Measurements from ENCODE around the gene PPP1CB.
A peak's percentile ranks its signal among the peaks of the same experiment; 100 is the strongest.

Gene PPP1CB

DNA sequence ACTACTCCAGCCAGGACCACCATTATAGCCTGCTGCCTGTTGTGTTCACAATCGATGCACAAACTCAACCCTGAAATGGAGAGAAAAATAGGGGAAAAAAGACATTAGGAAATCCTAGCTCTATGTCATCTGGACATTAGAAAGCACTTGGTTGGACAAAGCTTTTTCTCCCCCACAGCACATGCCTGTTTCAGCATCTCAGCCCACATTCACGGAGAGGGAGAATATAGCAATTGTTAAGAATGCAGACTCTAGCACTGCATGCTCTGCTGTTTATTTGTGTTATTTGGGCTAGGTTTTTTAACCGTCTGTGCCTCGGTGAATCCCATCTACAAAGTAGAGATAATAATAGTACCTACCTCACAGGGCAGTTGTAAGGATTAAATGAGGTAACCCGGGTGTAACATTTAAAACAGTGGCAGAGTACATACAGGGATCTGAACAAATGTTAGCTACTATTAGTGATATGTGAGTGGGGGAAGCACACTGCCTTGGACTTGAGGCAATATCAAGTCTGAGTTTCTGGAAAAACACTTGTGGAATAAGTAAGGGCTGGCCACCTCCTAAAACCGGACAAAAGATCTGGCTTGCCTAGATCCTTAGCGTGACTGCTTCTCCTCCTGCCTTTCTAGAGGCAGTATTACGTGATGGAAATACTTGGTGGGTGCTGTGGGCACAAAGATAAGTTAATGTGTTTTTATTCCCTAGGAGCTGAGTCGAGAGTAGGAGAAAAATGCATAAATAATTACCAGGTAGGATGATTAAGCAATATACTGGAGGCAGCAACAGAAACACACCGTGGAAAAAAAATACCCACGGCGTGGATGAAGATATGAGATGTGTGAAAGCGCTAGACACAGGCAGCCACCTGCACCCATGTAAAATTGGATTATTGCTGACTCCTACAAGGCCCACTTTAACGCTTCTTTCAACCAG lies 1.0 kb upstream of the PPP1CB start:
- TF ChIP-seq, protein P1, sequence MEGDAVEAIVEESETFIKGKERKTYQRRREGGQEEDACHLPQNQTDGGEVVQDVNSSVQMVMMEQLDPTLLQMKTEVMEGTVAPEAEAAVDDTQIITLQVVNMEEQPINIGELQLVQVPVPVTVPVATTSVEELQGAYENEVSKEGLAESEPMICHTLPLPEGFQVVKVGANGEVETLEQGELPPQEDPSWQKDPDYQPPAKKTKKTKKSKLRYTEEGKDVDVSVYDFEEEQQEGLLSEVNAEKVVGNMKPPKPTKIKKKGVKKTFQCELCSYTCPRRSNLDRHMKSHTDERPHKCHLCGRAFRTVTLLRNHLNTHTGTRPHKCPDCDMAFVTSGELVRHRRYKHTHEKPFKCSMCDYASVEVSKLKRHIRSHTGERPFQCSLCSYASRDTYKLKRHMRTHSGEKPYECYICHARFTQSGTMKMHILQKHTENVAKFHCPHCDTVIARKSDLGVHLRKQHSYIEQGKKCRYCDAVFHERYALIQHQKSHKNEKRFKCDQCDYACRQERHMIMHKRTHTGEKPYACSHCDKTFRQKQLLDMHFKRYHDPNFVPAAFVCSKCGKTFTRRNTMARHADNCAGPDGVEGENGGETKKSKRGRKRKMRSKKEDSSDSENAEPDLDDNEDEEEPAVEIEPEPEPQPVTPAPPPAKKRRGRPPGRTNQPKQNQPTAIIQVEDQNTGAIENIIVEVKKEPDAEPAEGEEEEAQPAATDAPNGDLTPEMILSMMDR (IDR thresholded peaks at IDR 0.05; ENCODE audit: borderline replicate concordance, insufficient read depth, low read depth, low read length): no peak
- peak overlapping the region; percentile 92 for H3K4me3 ChIP-seq (ENCODE audit: low read depth, low read length)

DNA sequence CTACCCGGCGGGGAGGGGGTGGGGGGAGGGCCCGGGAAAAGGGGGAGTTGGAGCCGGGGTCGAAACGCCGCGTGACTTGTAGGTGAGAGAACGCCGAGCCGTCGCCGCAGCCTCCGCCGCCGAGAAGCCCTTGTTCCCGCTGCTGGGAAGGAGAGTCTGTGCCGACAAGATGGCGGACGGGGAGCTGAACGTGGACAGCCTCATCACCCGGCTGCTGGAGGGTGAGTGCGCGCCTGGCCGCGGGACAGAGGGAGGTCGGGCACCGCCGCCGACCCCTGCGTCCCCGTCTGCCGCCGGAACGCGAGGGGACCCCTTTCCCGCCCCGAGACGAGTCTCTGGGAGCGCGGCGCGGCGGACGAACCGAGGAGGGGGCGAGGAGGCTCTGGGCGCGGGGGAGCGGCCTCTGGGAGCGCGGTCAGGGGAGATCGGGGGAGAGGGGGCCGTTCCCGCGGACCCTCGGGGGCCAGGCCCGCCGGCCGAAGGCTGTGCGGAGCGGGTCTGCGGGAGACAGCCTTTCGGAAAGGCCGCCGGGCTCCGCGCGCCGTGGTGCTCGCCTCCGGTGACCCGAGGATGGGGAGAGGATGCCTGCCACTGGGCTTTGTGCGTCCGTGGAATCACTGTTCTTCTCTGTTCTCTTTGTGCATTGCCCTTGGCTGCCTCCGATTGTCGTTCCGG lies 463 bp downstream of the PPP1CB start:
- TF ChIP-seq, protein P1 (IDR thresholded peaks at IDR 0.05; ENCODE audit: borderline replicate concordance, insufficient read depth, low read depth, low read length): no peak
- peak overlapping the region; percentile 92 for H3K4me3 ChIP-seq (ENCODE audit: low read depth, low read length)

DNA sequence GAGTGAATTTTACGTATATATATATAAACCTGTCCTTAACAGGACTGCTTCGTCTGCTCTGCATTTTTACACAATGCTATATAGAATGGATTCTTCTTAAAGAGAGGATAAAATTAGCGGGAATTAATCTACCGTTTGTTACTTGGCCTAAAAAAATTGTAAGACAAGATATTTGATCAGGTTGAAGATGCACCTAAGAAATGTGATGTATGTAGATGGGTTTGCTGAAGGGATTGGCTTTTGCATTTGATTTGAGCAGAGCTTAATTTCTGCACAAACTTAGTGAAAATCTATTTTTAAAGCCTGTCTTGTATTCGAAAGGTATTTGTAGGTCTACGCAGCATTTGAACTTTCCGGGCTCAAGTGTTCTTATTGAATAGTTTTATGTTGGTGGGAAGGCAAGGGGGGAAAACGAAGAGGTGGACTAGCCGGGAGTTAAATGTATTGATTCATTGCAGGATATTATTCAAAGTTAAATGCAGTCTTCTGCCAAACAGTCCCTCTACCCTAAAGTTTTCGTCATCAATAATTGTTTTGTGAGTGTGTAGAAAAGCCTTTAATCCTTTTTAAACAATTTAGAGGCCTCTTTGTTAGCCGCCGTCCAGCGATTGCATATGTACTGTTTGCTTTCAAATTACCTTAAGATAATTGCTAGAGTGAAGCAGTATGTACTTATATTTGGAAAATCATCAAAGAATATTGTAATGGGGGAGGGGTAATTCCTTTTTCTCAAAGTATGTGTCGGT lies 1.2 kb downstream of the PPP1CB start:
- H3K4me3 ChIP-seq (ENCODE audit: low read depth, low read length): peak overlapping the region; percentile 92
- TF ChIP-seq, protein P1 (IDR thresholded peaks at IDR 0.05; ENCODE audit: borderline replicate concordance, insufficient read depth, low read depth, low read length): no peak

DNA sequence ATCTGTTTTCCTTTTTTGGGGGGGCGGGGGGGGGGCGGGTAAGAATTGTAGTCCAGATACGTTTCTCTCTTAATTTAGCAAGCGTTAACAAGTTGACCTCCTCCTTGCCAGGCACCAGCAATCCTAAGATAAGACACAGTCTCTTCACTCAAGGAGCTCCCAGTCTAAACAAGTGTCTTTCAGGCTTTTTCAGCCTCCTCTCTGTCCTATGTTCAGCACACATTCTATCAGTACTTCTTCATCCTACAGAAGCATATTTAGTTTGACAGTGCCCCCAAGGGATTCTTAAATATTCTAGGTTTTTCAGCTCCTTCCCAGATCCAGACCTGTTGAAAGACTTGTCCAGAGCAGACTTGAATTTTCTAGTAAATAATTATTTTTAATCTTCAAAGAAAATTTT lies 2.7 kb downstream of the PPP1CB start:
- no peak overlapping the region for H3K4me3 ChIP-seq (ENCODE audit: low read depth, low read length)
- TF ChIP-seq, protein P1 (IDR thresholded peaks at IDR 0.05; ENCODE audit: borderline replicate concordance, insufficient read depth, low read depth, low read length): no peak

DNA sequence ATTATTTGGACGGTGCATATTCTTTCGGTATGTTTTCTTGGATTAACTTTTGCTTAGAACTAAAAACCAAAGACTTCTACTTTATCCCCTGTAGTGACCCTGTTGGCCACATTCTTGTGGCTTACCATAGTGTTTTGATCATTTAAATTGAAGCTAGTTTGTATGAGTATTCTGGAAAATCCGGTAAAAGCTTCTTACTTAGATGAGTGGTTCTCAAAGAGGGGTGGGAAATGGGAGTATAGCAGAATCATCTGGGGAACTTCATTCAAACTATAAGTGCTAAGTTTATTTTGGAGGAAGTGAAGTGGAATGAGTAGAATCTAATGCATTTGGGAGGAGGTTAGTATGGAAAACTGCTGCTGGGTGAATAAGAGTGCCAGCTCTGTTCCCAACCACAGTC lies 3.8 kb downstream of the PPP1CB start:
- no peak overlapping the region for H3K4me3 ChIP-seq (ENCODE audit: low read depth, low read length)
- TF ChIP-seq, protein P1 (IDR thresholded peaks at IDR 0.05; ENCODE audit: borderline replicate concordance, insufficient read depth, low read depth, low read length): no peak

DNA sequence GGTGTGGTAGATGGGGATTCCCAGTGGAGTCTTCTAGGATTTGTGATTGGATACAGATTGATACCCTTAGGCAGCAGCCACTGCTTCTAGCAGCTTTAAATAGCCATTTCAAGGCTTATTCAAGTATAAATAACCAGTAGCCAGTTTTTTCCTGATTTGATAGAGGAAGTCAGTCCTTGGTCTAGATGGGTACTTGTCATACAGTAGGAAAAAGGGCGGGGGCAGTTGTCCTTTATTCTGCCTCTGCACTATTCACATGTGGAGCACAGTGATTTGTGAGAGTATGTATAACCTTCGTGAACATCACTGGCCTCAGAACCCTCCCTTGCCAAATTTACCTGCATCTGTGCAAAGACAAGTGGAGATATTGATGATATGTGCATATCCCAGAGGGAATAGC lies 6.8 kb downstream of the PPP1CB start:
- TF ChIP-seq, protein P1 (IDR thresholded peaks at IDR 0.05; ENCODE audit: borderline replicate concordance, insufficient read depth, low read depth, low read length): no peak
- H3K4me3 ChIP-seq (ENCODE audit: low read depth, low read length): no peak overlapping the region
